GM12878 (cell line): ENCODE data around the gene TOP2B. TPM values are rescaled to one million over a fixed set of nuclear protein-coding genes. Genes with fewer than 3 reads are reported as not detected.

Experiments
- ATAC-seq: fragments of 200-7000 bp; cut with Tn5 transposase; 3 replicates; pipeline ENCODE4 v1.9.1; 2020; ENCODE audit warnings: mild to moderate bottlenecking, moderate library complexity
- BruUV-seq: library from RNA; stranded (reverse); fragments of 400-500 nt; replicated peaks from 2 replicates; lab custom pipeline; 2021; lab: Mats Ljungman, UMichigan
- CTCF ChIA-PET: fragments of 300-600 bp; sonication (Branson Sonifier 250); formaldehyde crosslinking; extraction: SDS; loops from one replicate; lab custom pipeline; 2021; ENCODE audit warnings: inconsistent platforms; lab: Yijun Ruan, JAX
- POLR2A ChIA-PET: fragments of 350-600 bp; formaldehyde crosslinking; extraction: SDS; loops from one replicate; lab custom pipeline; 2021; ENCODE audit warnings: inconsistent platforms; lab: Charles Lee
- RAD21 ChIA-PET: fragments of 300-600 bp; sonication (Branson Sonifier 250); formaldehyde crosslinking; loops from one replicate; lab custom pipeline; 2023; ENCODE audit warnings: antibody characterized with exemption; ENCODE audit not compliant: unreplicated experiment; lab: Charles Lee
- SMC1A ChIA-PET: fragments of 300-600 bp; sonication (Branson Sonifier 250); formaldehyde crosslinking; loops from one replicate; lab custom pipeline; 2023; ENCODE audit not compliant: unreplicated experiment, uncharacterized antibody; lab: Charles Lee
- DNase-seq: peaks from one replicate; pipeline ENCODE4 v3.0.0-alpha.2; 2011; ENCODE audit warnings: low read depth, low spot score
- FAIRE-seq: peaks from 3 replicates; lab custom pipeline; 2011; peaks lifted over from hg19 to GRCh38; lab: Jason Lieb, UNC
- H2AFZ ChIP-seq: 2 replicates; pipeline ENCODE4 v1.6.0; 2011; ENCODE audit warnings: low read depth, low read length, control low read depth; ENCODE audit not compliant: control insufficient read depth
- H3K27ac ChIP-seq: 2 replicates; pipeline ENCODE4 v1.5.1; 2011; ENCODE audit warnings: control low read depth; ENCODE audit not compliant: control insufficient read depth, insufficient read depth
- H3K27me3 ChIP-seq, 2 experiments: replicated peaks in 1 of 2; 2 replicates each; pipeline versions ENCODE4 v1.6.0 to v1.6.1; 2011; ENCODE audit warnings: low read length in 1 of 2; ENCODE audit not compliant: control insufficient read depth in 2 of 2, insufficient read depth in 2 of 2
- H3K36me3 ChIP-seq, 2 experiments: 2 replicates each; pipeline ENCODE4 v1.5.1; 2011; ENCODE audit warnings: low read length in 1 of 2; ENCODE audit not compliant: control insufficient read depth in 2 of 2, insufficient read depth in 2 of 2
- H3K4me1 ChIP-seq: 2 replicates; pipeline ENCODE4 v1.6.1; 2011; ENCODE audit warnings: mild to moderate bottlenecking, low read length, moderate library complexity, mixed read lengths; ENCODE audit not compliant: control insufficient read depth, insufficient read depth
- H3K4me2 ChIP-seq: 2 replicates; pipeline ENCODE4 v1.6.0; 2011; ENCODE audit warnings: control low read depth; ENCODE audit not compliant: control insufficient read depth, insufficient read depth
- H3K4me3 ChIP-seq: fragments of 200-600 bp; sonication (generic); 2 replicates; pipeline ENCODE4 v1.5.1; 2016
- H3K79me2 ChIP-seq: 2 replicates; pipeline ENCODE4 v1.6.0; 2011; ENCODE audit warnings: low read length; ENCODE audit not compliant: control insufficient read depth, insufficient read depth
- H3K9ac ChIP-seq: 2 replicates; pipeline ENCODE4 v1.8.0; 2011; ENCODE audit warnings: low read length, control low read depth, mixed read lengths; ENCODE audit not compliant: control insufficient read depth, insufficient read depth
- H3K9me3 ChIP-seq: replicated peaks from 3 replicates; pipeline ENCODE4 v1.5.1; 2011; ENCODE audit warnings: mild to moderate bottlenecking, low read length; ENCODE audit not compliant: control insufficient read depth, insufficient read depth
- H4K20me1 ChIP-seq: 2 replicates; pipeline ENCODE4 v1.6.0; 2011; ENCODE audit not compliant: control insufficient read depth, insufficient read depth
- CTCF ChIP-seq, 3 experiments: IDR thresholded peaks in 2 of 3; conservative IDR thresholded peaks in 1 of 3; 2 replicates each; pipeline ENCODE4 v1.5.1; 2011; ENCODE audit warnings: low read depth in 3 of 3, low read length in 3 of 3, mild to moderate bottlenecking in 3 of 3, control low read depth in 2 of 3, moderate library complexity in 2 of 3, inconsistent platforms in 1 of 3, mixed read lengths in 1 of 3; ENCODE audit not compliant: control insufficient read depth in 2 of 3, insufficient read depth in 1 of 3; ENCODE audit errors: extremely low read depth in 1 of 3
- KDM1A ChIP-seq: fragments of 200-600 bp; sonication (generic); IDR thresholded peaks from 2 replicates; pipeline ENCODE4 v1.6.1; 2016; ENCODE audit warnings: borderline replicate concordance
- SMARCA5 ChIP-seq: fragments of 450-650 bp; IDR thresholded peaks from 2 replicates; pipeline ENCODE4 v1.6.1; 2017; ENCODE audit warnings: mild to moderate bottlenecking
- TBL1XR1 ChIP-seq: IDR thresholded peaks from 2 replicates; pipeline ENCODE4 v1.6.1; 2012; ENCODE audit warnings: low read depth, low read length, improper control_type of control experiment
- WGBS: methylation state at CpG from one replicate; pipeline ENCODE4 v1.1.6; 2016; ENCODE audit warnings: low lambda C conversion rate; ENCODE audit not compliant: insufficient replicate concordance, insufficient coverage; ENCODE audit errors: missing lambda C conversion rate; 5-methylcytosine and 5-hydroxymethylcytosine counted together
- in situ Hi-C: fragments of 300-500 bp; cut with MboI; formaldehyde crosslinking; loops from 9 replicates; pipeline ENCODE4 v1.14.3; 2018; ENCODE audit warnings: mixed read lengths
- intact Hi-C: fragments of 100-400 bp; cut with micrococcal nuclease; formaldehyde crosslinking; loops from one replicate; pipeline ENCODE4 v1.14.2; 2022; ENCODE audit not compliant: unreplicated experiment
- polyA plus RNA-seq, 11 experiments: library from polyadenylated mRNA; depleted of rRNA in 4 of 11; unstranded in 6 of 11; stranded (reverse) in 5 of 11; fragments of >200 nt; fragmentation: Nextera tagmentation in 4 of 11; fragmentation: Illumina TruSeq in 1 of 11; extraction: Ambion mirVana in 4 of 11; extraction: Trizol in 1 of 11; gene quantifications; 1 replicate in 1 of 11; 2 replicates in 10 of 11; pipeline versions ENCODE4 v1.2.1 to v1.2.3, GENCODE V29; 2011 to 2016; ENCODE audit warnings: inconsistent platforms in 2 of 11, missing spikeins in 2 of 11, low read depth in 1 of 11
- total RNA-seq, 4 experiments: library from RNA; depleted of rRNA in 3 of 4; stranded (reverse); fragments of >200 nt in 3 of 4; fragmentation: Illumina TruSeq in 1 of 4; extraction: Trizol in 1 of 4; gene quantifications; 2 replicates each; pipeline versions ENCODE4 v1.2.1 to v1.2.3, GENCODE V29; 2013 to 2021

The TOP2B gene
- total and polyA plus RNA-seq, 10 of the 15 experiments (the other 5 are each of a cell fraction or from before 2014, with no cell fraction given) = 28.6 to 134 (median 83.4) TPM

- H3K4me3 ChIP-seq = no peak overlapping the region
- WGBS = 83% methylated on average over 23 of the region's 23 CpGs
- H4K20me1 ChIP-seq = no peaks in the 10 kb centered on the region
- ATAC-seq (no peak), FAIRE-seq (no peak), DNase-seq (no peak)
- no peak overlapping the region for H3K27ac ChIP-seq
- intact Hi-C loops (no loop called here), in situ Hi-C loops (no loop called here)
- no peaks in the 10 kb centered on the region for H3K4me1 ChIP-seq
- no peak overlapping the region for H3K4me2 ChIP-seq
- ChIA-PET SMC1A (no interaction called here), POLR2A (no interaction called here), CTCF (no interaction called here), RAD21 (no interaction called here)
- no peak overlapping the region for H2AFZ ChIP-seq
- H3K79me2 ChIP-seq = no peaks in the 10 kb centered on the region
- BruUV-seq = no TSS peak
- H3K27me3 ChIP-seq = no peaks in the 10 kb centered on the region
- no peak overlapping the region for H3K9ac ChIP-seq
- no peaks in the 10 kb centered on the region for H3K9me3 ChIP-seq
- H3K36me3 ChIP-seq = no peaks in the 10 kb centered on the region
- TF ChIP-seq TBL1XR1 = no peak
These were observed 22.1 kb upstream of the TOP2B start for GRCh38 chr3:25686766-25687165.

- FAIRE-seq (no peak), ATAC-seq (no peak), DNase-seq (no peak)
- Histone ChIP-seq H3K4me3 (no peak overlapping the region), H3K79me2 (no peaks in the 10 kb centered on the region), H3K36me3 (no peaks in the 10 kb centered on the region), H3K9ac (no peak overlapping the region), H3K9me3 (no peaks in the 10 kb centered on the region), H3K27me3 (no peaks in the 10 kb centered on the region), H3K27ac (no peak overlapping the region), H3K4me2 (no peak overlapping the region), H3K4me1 (no peaks in the 10 kb centered on the region), H4K20me1 (no peaks in the 10 kb centered on the region), H2AFZ (no peak overlapping the region)
- SMC1A ChIA-PET = interaction anchor here (0.7 to 1.9 kb wide), 3 partner anchors 13 to 36 kb away, joined by 3 to 9 read pairs (median 7); no protein-coding TSS in a partner anchor
- in situ Hi-C loops = no loop called here
- WGBS = 45% methylated on average over 2 of the region's 2 CpGs
- POLR2A ChIA-PET = no interaction called here
- no TSS peak for BruUV-seq
- RAD21 ChIA-PET = no interaction called here
- CTCF ChIA-PET = interaction anchor here (2.0 kb wide), 1 partner anchor 170 kb away, joined by 4 read pairs; no protein-coding TSS in a partner anchor
- intact Hi-C loops = no loop called here
- TF ChIP-seq KDM1A = no peak
- no peak for TF ChIP-seq SMARCA5
- TF ChIP-seq CTCF (IDR thresholded peaks at IDR 0.05 in 2 of 3, conservative IDR thresholded peaks at IDR 0.05 in 1 of 3; ENCODE audit: control insufficient read depth in 2 of 3, extremely low read depth in 1 of 3, insufficient read depth in 1 of 3, low read depth in 3 of 3, low read length in 3 of 3) = no peak
These were observed 19.2 kb upstream of the TOP2B start for GRCh38 chr3:25683882-25684281.
